ENCODE data around the gene ITFG2.
"Not testable (repeated sequence)": the region's sequence is repeated elsewhere in the genome, so short reads cannot be mapped to it uniquely, and the experiment has no call there.

Gene ITFG2

DNA sequence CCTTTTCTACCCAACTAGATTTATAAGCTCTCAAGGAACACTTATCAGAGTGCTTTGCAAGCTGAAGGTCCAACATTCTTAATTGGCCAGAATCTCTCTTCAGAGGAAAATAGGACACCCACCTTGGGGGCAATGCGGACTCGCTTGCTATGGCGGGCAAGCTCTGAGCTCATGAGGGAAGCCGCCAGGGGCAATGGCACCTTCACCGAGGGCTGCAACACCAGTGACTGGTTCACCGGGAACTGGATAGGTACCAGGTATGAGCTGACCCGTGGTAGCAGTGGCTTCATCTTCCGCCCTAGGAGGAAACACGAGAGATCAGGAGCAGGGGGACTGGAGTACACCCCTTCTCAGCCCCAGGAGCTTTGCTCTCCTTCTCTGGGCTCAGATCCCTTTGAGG is 51.7 kb downstream of the ITFG2 start:
- no peak for DNase-seq

DNA sequence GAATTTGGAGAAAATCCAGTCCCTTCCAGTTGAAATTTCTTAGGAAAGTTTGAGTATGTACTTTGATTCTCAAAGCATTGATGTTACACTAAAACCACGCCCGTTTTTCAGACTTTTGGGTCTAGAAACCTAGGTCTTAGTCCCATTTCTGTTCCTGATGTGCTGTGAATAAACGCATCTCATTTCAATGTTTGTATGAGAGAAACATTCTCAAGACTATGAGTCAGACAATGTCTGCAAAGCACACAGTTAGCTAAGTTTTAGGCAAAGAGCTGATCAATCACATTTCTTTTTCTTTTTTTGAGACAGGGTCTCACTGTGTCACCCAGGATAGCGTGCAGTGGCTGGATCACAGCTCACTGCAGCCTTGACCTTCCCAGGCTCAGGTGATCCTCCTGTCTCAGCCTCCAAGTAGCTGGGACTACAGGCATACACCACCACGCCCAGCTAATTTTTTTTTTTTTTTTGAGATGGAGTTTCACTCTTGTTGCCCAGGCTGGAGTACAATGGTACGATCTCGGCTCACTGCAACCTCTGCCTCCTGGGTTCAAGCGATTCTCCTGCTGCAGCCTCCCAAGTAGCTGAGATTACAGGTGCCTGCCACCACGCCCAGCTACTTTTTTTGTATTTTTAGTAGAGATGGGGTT is 56.6 kb downstream of the ITFG2 start:
- DNase-seq = not testable (repeated sequence)
